Mesothelial cell of epicardium (in vitro differentiated cells): ENCODE data around the gene VWA3A. TPM values are rescaled to one million over a fixed set of nuclear protein-coding genes. Genes with fewer than 3 reads are reported as not detected.

ENCODE experiments used
- DNase-seq, 2 experiments: peaks; one replicate each; pipeline ENCODE4 v3.0.0; 2021; ENCODE audit warnings: low spot score in 2 of 2; ENCODE audit not compliant: unreplicated experiment in 2 of 2
- H3K27ac Mint-ChIP-seq: 2 replicates; pipeline ENCODE4 v1.8.0; 2021; ENCODE audit warnings: mixed read lengths
- H3K27me3 Mint-ChIP-seq: 2 replicates; pipeline ENCODE4 v1.8.0; 2021; ENCODE audit warnings: low read depth, mixed read lengths
- H3K36me3 Mint-ChIP-seq: 2 replicates; pipeline ENCODE4 v1.8.0; 2021; ENCODE audit warnings: mixed read lengths
- H3K4me1 Mint-ChIP-seq: 2 replicates; pipeline ENCODE4 v1.8.0; 2021; ENCODE audit warnings: mixed read lengths
- H3K4me3 Mint-ChIP-seq: 2 replicates; pipeline ENCODE4 v1.8.0; 2021; ENCODE audit warnings: mild to moderate bottlenecking, moderate library complexity, mixed read lengths
- H3K9me3 Mint-ChIP-seq: 2 replicates; pipeline ENCODE4 v1.8.0; 2021; ENCODE audit warnings: mixed read lengths
- total RNA-seq: library from RNA; stranded (reverse); gene quantifications from 3 replicates; pipeline ENCODE4 v1.2.1, GENCODE V29; 2021
- TF ChIP-seq, protein P1 (sequence below): fragments of 200-600 bp; sonication (generic); IDR thresholded peaks from one replicate; pipeline ENCODE4 v1.5.0; 2021; ENCODE audit warnings: antibody characterized with exemption; ENCODE audit not compliant: unreplicated experiment

VWA3A gene
- total RNA-seq, 1 donor from 2014 or later, result 0.18 TPM

DNA sequence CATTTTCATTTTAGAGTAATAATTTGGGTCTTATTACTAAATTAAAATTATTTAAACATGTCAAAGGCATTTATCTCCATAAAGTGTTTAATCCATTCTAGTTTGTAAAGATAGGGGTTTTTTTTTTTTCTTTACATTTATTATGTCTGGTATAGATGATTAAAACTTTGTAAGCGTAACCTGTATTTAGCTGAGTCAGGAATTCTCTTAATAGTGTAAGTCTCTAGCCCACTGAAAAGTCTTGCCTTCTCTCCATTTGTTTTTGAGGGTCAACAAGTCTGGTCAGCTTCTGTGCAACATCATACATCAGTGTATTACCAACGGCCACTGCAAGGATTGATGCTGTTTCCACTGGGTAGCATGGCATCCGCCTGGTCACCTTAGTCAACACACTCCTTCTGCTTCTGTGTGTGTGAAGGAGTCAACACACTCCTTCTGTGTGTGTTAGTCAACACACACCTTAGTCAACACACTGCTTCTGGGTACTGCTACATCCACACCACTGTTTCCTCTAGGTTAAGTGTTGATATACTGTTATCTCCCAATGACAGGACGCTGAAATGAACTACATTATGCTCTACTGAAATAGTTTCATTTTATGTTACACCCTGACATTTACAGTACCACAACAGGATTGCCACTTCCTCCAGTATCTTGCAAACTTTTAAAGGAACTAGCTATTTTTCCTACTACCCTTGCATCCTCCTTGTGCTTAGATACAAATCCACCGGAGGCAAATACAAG is 37.3 kb upstream of the VWA3A start:
- no peak for DNase-seq
- Mint-ChIP-seq H3K27me3 (no peaks in the 10 kb centered on the region), H3K4me3 (no peak overlapping the region), H3K4me1 (no peaks in the 10 kb centered on the region), H3K9me3 (peaks cover 4% of the 10 kb centered on the region), H3K27ac (no peak overlapping the region), H3K36me3 (peaks cover 3% of the 10 kb centered on the region)
- TF ChIP-seq, protein P1, sequence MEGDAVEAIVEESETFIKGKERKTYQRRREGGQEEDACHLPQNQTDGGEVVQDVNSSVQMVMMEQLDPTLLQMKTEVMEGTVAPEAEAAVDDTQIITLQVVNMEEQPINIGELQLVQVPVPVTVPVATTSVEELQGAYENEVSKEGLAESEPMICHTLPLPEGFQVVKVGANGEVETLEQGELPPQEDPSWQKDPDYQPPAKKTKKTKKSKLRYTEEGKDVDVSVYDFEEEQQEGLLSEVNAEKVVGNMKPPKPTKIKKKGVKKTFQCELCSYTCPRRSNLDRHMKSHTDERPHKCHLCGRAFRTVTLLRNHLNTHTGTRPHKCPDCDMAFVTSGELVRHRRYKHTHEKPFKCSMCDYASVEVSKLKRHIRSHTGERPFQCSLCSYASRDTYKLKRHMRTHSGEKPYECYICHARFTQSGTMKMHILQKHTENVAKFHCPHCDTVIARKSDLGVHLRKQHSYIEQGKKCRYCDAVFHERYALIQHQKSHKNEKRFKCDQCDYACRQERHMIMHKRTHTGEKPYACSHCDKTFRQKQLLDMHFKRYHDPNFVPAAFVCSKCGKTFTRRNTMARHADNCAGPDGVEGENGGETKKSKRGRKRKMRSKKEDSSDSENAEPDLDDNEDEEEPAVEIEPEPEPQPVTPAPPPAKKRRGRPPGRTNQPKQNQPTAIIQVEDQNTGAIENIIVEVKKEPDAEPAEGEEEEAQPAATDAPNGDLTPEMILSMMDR, result no peak

GRCh38 chr16:22055881-22056280 is 36.5 kb upstream of the VWA3A start:
- peaks cover 4% of the 10 kb centered on the region for H3K9me3 Mint-ChIP-seq
- no peak overlapping the region for H3K4me3 Mint-ChIP-seq
- H3K27ac Mint-ChIP-seq, result no peak overlapping the region
- DNase-seq, result no peak
- H3K36me3 Mint-ChIP-seq, result peaks cover 3% of the 10 kb centered on the region
- no peaks in the 10 kb centered on the region for H3K27me3 Mint-ChIP-seq
- TF ChIP-seq, protein P1, result no peak
- H3K4me1 Mint-ChIP-seq, result no peaks in the 10 kb centered on the region

GRCh38 chr16:22063888-22064467 is 28.4 kb upstream of the VWA3A start:
- Mint-ChIP-seq H3K4me3 (no peak overlapping the region), H3K27me3 (no peaks in the 10 kb centered on the region), H3K9me3 (peaks cover 12% of the 10 kb centered on the region), H3K36me3 (peaks cover 14% of the 10 kb centered on the region), H3K4me1 (peaks cover 13% of the 10 kb centered on the region), H3K27ac (no peak overlapping the region)
- TF ChIP-seq, protein P1, result no peak
- no peak for DNase-seq

DNA sequence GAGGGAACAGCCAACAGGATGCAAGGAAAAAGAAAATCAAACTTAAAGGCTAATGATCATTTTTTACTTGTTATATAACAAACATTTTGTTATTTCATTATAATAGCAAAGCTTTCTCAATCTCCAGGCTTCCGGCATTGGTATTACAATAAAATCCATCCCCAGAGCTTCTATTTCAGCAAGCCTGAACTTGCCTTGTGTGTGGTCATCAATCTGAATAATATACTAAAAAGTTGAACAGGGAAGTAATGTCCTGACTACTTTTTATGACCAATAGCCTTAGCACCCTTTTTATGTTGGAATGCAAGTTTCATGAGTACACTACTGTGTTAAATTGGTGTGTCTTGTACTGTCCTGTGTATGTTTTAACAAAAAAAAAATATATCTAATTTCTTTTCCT is 27.1 kb upstream of the VWA3A start:
- H3K27me3 Mint-ChIP-seq, result no peaks in the 10 kb centered on the region
- no peak overlapping the region for H3K4me3 Mint-ChIP-seq
- no peak overlapping the region for H3K27ac Mint-ChIP-seq
- H3K9me3 Mint-ChIP-seq, result peaks cover 12% of the 10 kb centered on the region
- TF ChIP-seq, protein P1, result no peak
- H3K4me1 Mint-ChIP-seq, result peaks cover 13% of the 10 kb centered on the region
- DNase-seq, result no peak
- peaks cover 14% of the 10 kb centered on the region for H3K36me3 Mint-ChIP-seq

GRCh38 chr16:22070361-22071330 is 21.7 kb upstream of the VWA3A start:
- no peak for DNase-seq
- H3K9me3 Mint-ChIP-seq, result peaks cover 12% of the 10 kb centered on the region
- H3K27me3 Mint-ChIP-seq, result no peaks in the 10 kb centered on the region
- no peak overlapping the region for H3K27ac Mint-ChIP-seq
- H3K4me3 Mint-ChIP-seq, result no peak overlapping the region
- no peaks in the 10 kb centered on the region for H3K4me1 Mint-ChIP-seq
- peaks cover 14% of the 10 kb centered on the region for H3K36me3 Mint-ChIP-seq
- TF ChIP-seq, protein P1, result no peak
